ENCODE measurements around the gene NOVA2.

Gene NOVA2

DNA sequence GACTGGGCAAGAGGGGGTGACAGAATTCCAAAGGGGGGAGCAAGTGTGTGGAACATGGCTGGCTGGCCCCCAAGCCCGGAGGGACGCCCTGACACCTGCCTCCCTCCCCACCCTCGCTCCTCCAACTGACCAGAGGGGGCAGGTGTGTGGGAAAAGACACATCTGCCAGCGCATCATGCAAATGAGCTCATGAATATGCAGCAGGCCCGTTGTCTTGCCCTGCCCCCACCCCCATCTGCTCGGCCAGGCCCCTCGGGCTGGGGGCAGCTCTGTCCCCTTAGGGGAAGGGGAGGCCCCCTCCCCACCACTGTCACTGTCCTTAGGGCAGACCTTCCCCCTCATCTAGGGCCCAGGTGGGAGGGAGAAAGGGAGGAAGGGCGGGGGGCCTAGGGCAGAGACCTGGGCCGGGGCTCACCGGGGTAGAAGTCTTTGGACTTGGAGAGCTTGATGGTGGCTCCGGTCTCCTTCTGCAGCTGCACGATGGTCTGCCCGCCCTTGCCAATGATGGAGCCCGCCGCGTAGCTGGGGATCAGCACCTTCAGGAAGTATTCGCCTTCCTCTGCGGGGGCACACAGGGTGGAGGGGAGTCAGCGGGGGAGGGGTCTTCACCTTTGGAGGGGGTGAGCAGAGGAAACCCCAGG, 12.9 kb downstream of the NOVA2 start:
- DNase-seq, result no peak

- no peak for DNase-seq
Measured at GRCh38 chr19:45959517-45960025, 14.1 kb downstream of the NOVA2 start.

GRCh38 chr19:45958769-45959516, 14.7 kb downstream of the NOVA2 start:
- no peak for DNase-seq

DNA sequence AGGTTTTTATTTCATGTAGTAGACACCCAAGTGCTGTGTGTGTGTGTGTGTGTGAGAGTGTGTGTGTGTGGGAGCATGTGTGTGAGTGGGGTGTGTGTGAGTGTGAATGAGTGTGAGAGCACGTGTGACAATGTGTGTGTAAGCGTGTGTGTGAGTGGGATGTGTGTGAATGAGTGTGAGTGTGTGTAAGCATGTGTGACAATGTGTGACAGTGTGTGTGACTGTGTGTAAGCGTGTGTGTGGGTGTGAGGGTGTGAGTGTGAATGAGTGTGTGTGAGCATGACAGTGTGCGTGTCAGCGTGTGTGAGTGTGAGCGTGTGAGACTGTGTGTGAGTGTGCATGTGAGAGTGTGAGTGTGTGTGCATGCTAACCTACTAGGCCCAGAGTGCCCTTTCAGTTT, 15.3 kb downstream of the NOVA2 start:
- no peak for DNase-seq

GRCh38 chr19:45955905-45956608, 17.6 kb downstream of the NOVA2 start:
- no peak for DNase-seq

DNA sequence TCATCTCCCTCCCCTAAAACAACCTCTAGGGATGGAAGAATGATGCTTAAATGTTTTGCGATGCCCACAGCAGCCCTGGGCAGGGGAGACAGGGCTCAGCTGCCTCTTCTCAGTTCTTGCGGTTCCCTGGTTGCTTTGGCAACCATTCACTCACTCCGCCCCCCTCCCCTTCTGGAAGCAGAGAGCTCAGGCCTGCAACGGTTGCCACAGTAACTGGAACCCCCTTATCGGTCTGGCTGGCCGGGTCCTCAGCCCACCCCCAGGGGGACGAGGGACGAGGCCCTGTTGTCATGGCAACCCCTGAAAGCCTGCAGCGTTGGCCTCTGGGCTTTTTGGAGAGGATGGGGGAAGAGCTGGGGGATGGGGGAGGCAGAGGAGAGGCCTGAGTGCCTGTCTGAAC, 19.5 kb downstream of the NOVA2 start:
- DNase-seq, result no peak

GRCh38 chr19:45953676-45954075, 20.0 kb downstream of the NOVA2 start:
- no peak for DNase-seq

GRCh38 chr19:45952686-45953505, 20.8 kb downstream of the NOVA2 start:
- peak; percentile 10 for DNase-seq

- no peak for DNase-seq
Measured at GRCh38 chr19:45952341-45952685, 21.4 kb downstream of the NOVA2 start.

- no peak for DNase-seq
Measured at GRCh38 chr19:45947926-45948325, 25.7 kb downstream of the NOVA2 start.

DNA sequence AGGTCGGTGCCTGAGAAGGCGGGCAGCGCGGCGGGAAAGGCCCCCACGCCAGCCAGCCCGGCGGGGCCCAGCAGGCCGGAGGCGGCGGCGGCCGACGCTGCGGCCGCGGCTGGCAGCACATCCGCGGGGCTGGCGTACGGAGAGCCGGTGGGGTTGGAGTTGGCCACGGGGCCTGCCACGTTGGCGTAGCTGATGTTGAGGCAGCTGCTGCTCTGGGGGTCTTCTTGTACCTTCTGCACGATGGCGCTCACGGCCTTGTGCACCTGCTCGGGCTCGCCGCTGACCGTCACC, 33.2 kb downstream of the NOVA2 start:
- no peak for DNase-seq

DNA sequence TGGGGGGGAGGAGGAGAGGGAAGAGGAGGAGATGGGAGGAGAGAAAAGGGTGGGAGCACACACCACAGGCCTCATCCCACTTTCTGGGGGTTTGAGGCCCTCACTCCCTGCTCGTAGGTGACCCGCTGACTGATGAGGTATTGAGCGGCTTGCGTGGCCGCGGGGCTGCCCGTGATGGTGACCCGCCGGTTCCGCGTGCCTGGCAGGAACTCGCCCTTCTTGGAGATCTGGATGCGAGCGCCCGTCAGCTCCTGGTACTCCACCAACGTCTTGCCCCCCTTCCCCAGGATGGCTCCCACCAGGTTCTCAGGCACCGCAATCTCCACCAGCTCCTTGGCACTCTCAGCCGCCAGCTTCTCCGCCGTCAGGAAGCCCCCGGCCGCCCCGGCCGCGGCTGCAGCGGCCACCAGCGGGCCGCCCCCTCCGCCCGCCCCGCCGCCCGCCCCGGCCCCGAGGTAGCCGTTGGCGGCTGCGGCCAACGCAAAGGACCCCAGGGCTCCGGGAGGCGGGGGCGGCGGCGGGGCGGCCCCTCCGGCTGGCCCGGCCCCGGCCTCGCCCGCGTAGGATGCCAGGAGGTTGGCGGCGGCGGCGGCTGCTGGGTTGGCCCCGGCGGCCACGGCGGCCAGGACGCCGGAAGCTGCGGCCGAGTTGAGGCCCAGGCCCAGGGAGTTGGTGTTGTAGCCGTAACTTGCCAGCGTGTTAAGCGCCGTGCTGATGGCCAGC, 33.7 kb downstream of the NOVA2 start:
- no peak for DNase-seq

DNA sequence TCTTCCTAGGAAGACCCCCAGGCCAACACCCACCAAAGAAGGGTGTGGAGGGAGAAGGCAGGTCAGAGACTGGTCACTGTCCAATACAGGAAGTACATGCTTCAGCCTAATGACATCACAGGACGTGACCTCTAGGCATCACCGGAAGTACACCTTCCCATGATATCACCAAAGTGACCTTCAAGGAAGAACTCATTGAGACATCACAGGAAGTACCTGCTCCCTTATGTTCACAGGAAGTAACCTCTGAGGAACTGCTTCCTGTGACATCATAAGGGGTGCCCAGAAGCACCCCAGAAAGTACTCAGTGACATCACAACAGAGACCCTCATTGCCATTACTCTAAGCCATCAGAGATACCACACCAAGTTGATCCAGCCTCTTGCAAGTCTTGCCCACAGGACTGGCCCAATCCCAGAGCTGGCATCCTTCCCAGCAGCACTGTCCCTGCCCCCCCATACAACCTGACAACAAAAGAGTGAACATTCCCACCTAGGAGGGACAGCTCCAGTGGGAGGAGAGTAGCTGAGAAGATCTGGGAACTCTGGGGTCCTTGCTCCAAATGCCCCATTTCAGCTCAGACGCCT, 34.8 kb downstream of the NOVA2 start:
- DNase-seq, result no peak

GRCh38 chr19:45935267-45935666, 38.4 kb downstream of the NOVA2 start:
- DNase-seq, result no peak

DNA sequence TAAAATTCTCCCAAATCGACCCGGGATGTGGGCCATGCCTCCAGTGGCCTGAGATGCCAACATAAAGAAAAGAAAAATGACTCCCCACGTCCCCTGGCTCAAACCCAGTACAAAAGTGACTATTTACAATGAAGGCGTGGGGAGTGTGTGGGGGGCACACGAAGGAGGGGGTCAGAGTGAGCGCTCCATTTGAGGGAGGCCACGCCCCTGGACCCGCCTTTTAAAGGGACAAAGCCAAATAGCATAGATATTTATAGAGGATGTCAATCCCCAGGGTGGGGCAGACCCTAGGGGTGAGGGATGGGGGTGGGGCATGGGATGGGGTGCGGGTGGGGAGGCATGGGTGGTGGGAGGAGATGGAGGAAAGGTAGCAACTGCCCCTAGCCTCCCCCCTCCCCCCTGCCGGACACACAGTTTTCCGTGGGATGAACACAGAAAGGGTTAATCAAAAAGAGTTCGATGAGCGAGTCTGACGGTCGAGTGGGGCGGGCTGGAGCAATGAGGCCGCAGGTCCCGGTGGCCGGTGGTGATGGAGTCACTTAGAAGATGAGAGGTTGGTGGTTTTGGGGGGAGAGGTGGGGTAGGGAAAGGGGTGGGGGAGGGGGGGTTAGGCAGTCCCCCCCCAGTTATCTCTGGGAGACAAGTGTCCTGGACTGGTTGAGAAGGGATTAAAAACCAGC, 39.0 kb downstream of the NOVA2 start:
- DNase-seq, result no peak

DNA sequence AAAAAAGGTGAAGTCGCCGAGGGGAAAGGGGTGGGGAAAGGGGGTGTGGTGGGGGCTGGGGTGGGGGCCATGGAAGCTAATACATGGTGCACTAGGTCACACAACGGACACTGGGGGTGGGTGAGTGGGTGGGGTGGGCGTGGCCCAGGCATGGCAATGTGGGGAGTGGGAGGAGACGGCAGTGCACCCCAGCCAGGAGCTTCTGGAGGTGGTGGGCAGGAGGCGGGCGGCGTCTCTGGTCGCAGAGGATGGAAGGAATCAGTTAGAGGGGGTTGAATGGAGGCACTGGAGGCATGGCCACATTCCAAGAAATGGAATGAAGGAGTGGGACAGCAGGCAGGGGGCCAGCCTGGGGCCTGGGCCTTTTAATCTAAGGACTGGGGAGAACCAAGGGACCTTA, 39.9 kb downstream of the NOVA2 start:
- DNase-seq, result no peak

DNA sequence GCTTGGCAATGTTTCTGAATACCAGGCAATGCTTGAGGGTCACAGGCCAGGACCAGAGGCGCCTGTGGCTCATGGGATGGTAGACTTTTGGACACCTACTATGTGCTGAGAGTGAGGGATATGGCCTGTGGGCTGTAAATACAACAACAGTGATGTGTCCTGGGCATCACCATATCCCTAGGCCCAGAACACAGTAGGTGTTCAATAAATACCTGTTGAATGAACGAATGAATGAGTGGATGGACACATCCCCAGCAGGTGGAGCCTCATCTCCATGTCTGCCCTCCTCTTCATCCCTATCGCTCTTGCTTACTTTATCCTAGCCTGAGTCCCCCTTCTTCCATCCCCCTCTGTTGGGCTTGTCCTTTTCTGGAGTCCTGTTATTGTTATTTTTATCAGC, 42.6 kb downstream of the NOVA2 start:
- DNase-seq, result no peak

- no peak for DNase-seq
Measured at GRCh38 chr19:45929247-45929646, 44.4 kb downstream of the NOVA2 start.

DNA sequence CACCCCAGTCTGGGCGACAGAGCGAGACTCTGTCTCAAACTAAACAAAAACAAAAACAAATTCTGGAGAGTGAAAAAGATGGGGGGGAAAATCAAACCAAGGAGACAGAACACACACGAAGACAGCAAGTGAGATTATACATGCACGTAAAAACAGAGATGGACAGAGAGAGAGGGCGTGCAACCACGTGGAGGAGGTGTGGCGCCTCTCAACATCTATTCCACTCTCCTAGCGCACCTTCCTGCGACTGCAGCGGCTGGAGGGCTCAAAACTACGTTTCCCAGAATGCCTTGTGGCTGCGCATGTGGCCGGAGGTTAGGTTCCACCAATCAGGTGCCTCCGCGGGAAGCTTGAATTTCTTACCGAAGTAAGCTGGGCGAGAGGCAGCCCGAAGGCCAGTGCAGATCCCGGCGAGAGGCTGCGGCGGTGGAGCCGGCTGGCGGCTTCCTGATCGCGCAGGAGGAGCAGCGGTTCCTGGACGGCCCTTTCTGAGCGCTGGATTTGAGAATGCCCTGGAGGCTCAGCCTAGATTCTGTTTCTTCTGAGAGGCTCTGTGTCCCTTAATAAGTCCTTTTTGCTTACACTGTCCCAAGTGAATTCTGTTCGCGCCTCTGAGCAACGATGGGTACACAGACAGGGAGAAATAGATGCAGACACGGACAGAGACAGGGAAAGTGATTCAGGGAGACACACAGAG, 46.0 kb downstream of the NOVA2 start:
- peak; percentile 91 for DNase-seq

- DNase-seq, result no peak
Measured at GRCh38 chr19:45924891-45925447, 48.7 kb downstream of the NOVA2 start.

DNA sequence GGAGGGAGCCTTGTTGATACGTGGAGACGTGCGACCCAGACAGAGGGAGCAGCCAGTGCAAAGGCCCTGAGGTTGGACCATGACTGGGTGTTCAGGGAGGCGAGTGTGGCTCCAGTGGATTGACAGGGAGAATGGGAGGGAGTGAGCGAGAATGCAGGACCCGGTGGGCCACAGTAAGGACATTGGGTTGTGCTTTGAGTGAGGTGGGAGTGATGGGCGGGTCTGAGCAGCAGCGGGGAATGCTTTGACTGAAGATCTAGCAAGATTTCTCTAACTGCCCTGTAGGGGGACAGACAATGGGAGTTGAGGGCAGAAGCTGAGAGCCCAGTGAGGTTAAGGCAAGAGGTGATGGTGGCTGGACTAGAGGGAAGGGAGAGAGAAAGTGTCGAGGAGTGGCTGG, 51.4 kb downstream of the NOVA2 start:
- no peak for DNase-seq

Data from CD4-positive, alpha-beta T cell treated with Interleukin-4 for 4 hours (primary cell).